HEK293T (cell line): ENCODE results near the gene GALNT11.

Source experiments
- CTCF ChIA-PET: fragments of 350-600 bp; formaldehyde crosslinking; extraction: SDS; loops from one replicate; lab custom pipeline; 2021; ENCODE audit warnings: antibody characterized with exemption, inconsistent platforms; lab: Yijun Ruan, JAX
- POLR2A ChIA-PET: fragments of 350-600 bp; formaldehyde crosslinking; extraction: SDS; loops from one replicate; lab custom pipeline; 2020; ENCODE audit warnings: antibody characterized with exemption, inconsistent platforms; lab: Yijun Ruan, JAX
- DNase-seq: peaks from one replicate; pipeline ENCODE4 v3.0.0; 2012; ENCODE audit warnings: mixed read lengths; ENCODE audit errors: extremely low spot score
- ARNT ChIP-seq: fragments of 450-650 bp; IDR thresholded peaks from 2 replicates; pipeline ENCODE4 v1.6.1; 2017; ENCODE audit warnings: mild to moderate bottlenecking
- BHLHE40 ChIP-seq: fragments of 450-650 bp; IDR thresholded peaks from 2 replicates; pipeline ENCODE4 v1.6.1; 2016; ENCODE audit warnings: mild to moderate bottlenecking, moderate library complexity, borderline replicate concordance
- CTBP1 ChIP-seq: fragments of 450-650 bp; IDR thresholded peaks from 2 replicates; pipeline ENCODE4 v1.6.1; 2016; ENCODE audit warnings: borderline replicate concordance
- ELF4 ChIP-seq: fragments of 450-650 bp; IDR thresholded peaks from 2 replicates; pipeline ENCODE4 v1.6.1; 2017; ENCODE audit warnings: antibody characterized with exemption
- FOXA1 ChIP-seq: fragments of 450-650 bp; IDR thresholded peaks from 2 replicates; pipeline ENCODE4 v1.6.1; 2016; ENCODE audit warnings: mild to moderate bottlenecking
- FOXK2 ChIP-seq: fragments of 450-650 bp; IDR thresholded peaks from 2 replicates; pipeline ENCODE4 v1.6.1; 2016; ENCODE audit warnings: mild to moderate bottlenecking
- FOXM1 ChIP-seq: fragments of 450-650 bp; IDR thresholded peaks from 2 replicates; pipeline ENCODE4 v1.6.1; 2017; ENCODE audit warnings: mild to moderate bottlenecking, borderline replicate concordance
- HDGF ChIP-seq: fragments of 450-650 bp; IDR thresholded peaks from 2 replicates; pipeline ENCODE4 v1.6.1; 2017; ENCODE audit warnings: antibody characterized with exemption, borderline replicate concordance
- L3MBTL2 ChIP-seq: fragments of 450-650 bp; conservative IDR thresholded peaks from 2 replicates; pipeline ENCODE4 v1.6.1; 2016; ENCODE audit warnings: mild to moderate bottlenecking
- LEF1 ChIP-seq: fragments of 450-650 bp; IDR thresholded peaks from 2 replicates; pipeline ENCODE4 v1.6.1; 2017; ENCODE audit warnings: mild to moderate bottlenecking, borderline replicate concordance
- NFRKB ChIP-seq: fragments of 450-650 bp; IDR thresholded peaks from 2 replicates; pipeline ENCODE4 v1.6.1; 2016; ENCODE audit warnings: mild to moderate bottlenecking, moderate library complexity
- PKNOX1 ChIP-seq: fragments of 450-650 bp; IDR thresholded peaks from 2 replicates; pipeline ENCODE4 v1.6.1; 2016
- SP1 ChIP-seq: fragments of 450-650 bp; IDR thresholded peaks from 2 replicates; pipeline ENCODE4 v1.6.1; 2017
- SUZ12 ChIP-seq: fragments of 450-650 bp; IDR thresholded peaks from 2 replicates; pipeline ENCODE4 v1.6.1; 2016; ENCODE audit warnings: mild to moderate bottlenecking
- TARDBP ChIP-seq: fragments of 450-650 bp; IDR thresholded peaks from 2 replicates; pipeline ENCODE4 v1.6.1; 2016
- ZNF384 ChIP-seq: fragments of 450-650 bp; IDR thresholded peaks from 2 replicates; pipeline ENCODE4 v1.6.1; 2016

Gene GALNT11

GRCh38 chr7:151987748-151988529, 37.5 kb upstream of the GALNT11 start:
- no peak for DNase-seq
- ChIA-PET POLR2A (no interaction called here), CTCF (interaction anchor here (0.7 kb wide), 2 partner anchors 18 to 205 kb away, joined by 3 read pairs; no protein-coding TSS in a partner anchor)
- TF ChIP-seq FOXA1 (no peak), TARDBP (no peak), NFRKB (no peak), BHLHE40 (no peak), L3MBTL2 (no peak), HDGF (no peak), SP1 (no peak), SUZ12 (no peak)

- ChIA-PET POLR2A (interaction anchor here (0.9 kb wide), 1 partner anchor 33 kb away, joined by 4 read pairs; the partner anchor contains the start of gene GALNT11), CTCF (interaction anchor here (0.5 kb wide), 1 partner anchor 60 kb away, joined by 3 read pairs; no protein-coding TSS in a partner anchor)
- peak; percentile 89 for DNase-seq
- no peak for TF ChIP-seq SP1
- peak; percentile 24; the same call in 1 of the 2 replicates for TF ChIP-seq PKNOX1
These were observed 33.1 kb upstream of the GALNT11 start for GRCh38 chr7:151992375-151992774.

GRCh38 chr7:151993977-151994676, 31.3 kb upstream of the GALNT11 start:
- TF ChIP-seq PKNOX1 (no peak), FOXM1 (no peak), ELF4 (no peak), FOXK2 (no peak), LEF1 (no peak), ARNT (no peak), BHLHE40 (no peak), FOXA1 (no peak), CTBP1 (no peak), ZNF384 (no peak), NFRKB (no peak), L3MBTL2 (no peak), TARDBP (no peak), SUZ12 (no peak), HDGF (no peak), SP1 (no peak)
- ChIA-PET POLR2A (no interaction called here), CTCF (interaction anchor here (0.6 kb wide), 1 partner anchor 212 kb away, joined by 5 read pairs; no protein-coding TSS in a partner anchor)

GRCh38 chr7:151999424-152000090, 25.9 kb upstream of the GALNT11 start:
- no peak for DNase-seq
- POLR2A ChIA-PET = no interaction called here

More at GRCh38 chr7:151993977-151994676, 31.3 kb upstream of the GALNT11 start:
- no peak for DNase-seq

GRCh38 chr7:152000191-152000590, 25.3 kb upstream of the GALNT11 start:
- ChIA-PET POLR2A (no interaction called here), CTCF (interaction anchor here (0.6 kb wide), 1 partner anchor 486 kb away, joined by 3 read pairs; no protein-coding TSS in a partner anchor)
- no peak for DNase-seq
- TF ChIP-seq NFRKB (no peak), BHLHE40 (no peak), FOXA1 (no peak), FOXM1 (no peak), L3MBTL2 (no peak), CTBP1 (no peak), PKNOX1 (no peak), FOXK2 (no peak), ARNT (no peak), TARDBP (no peak), ZNF384 (no peak), HDGF (no peak), SP1 (no peak), LEF1 (no peak), ELF4 (no peak)

More at GRCh38 chr7:151999424-152000090, 25.9 kb upstream of the GALNT11 start:
- CTCF ChIA-PET = interaction anchor here (0.6 to 0.7 kb wide), 2 partner anchors 146 to 485 kb away, joined by 3 to 4 read pairs; no protein-coding TSS in a partner anchor
- no peak for TF ChIP-seq FOXK2
- no peak for TF ChIP-seq NFRKB
- TF ChIP-seq ARNT = no peak
- no peak for TF ChIP-seq FOXM1
- TF ChIP-seq CTBP1 = no peak
- no peak for TF ChIP-seq FOXA1
- TF ChIP-seq TARDBP = no peak
- no peak for TF ChIP-seq SUZ12
- no peak for TF ChIP-seq SP1
- no peak for TF ChIP-seq L3MBTL2
- no peak for TF ChIP-seq ELF4
- TF ChIP-seq LEF1 = no peak
- no peak for TF ChIP-seq BHLHE40
- no peak for TF ChIP-seq ZNF384
- TF ChIP-seq PKNOX1 = no peak
- TF ChIP-seq HDGF = no peak
